K562 (cell line): Measurements from ENCODE around the gene MYMK.

ENCODE experiments used
- NEUROD1 ChIP-seq: fragments of 150-350 bp; IDR thresholded peaks from 2 replicates; pipeline ENCODE4 v1.6.1; 2014; ENCODE audit warnings: borderline replicate concordance, low read length, low read depth; ENCODE audit not compliant: partially characterized antibody
- POLR2A ChIP-seq: fragments of 450-650 bp; conservative IDR thresholded peaks from 2 replicates; pipeline ENCODE4 v1.6.1; 2016
- TAF7 ChIP-seq: fragments of 450-650 bp; IDR thresholded peaks from 2 replicates; pipeline ENCODE4 v1.6.1; 2016; ENCODE audit warnings: missing genetic modification characterization, missing compliant biosample characterization

DNA sequence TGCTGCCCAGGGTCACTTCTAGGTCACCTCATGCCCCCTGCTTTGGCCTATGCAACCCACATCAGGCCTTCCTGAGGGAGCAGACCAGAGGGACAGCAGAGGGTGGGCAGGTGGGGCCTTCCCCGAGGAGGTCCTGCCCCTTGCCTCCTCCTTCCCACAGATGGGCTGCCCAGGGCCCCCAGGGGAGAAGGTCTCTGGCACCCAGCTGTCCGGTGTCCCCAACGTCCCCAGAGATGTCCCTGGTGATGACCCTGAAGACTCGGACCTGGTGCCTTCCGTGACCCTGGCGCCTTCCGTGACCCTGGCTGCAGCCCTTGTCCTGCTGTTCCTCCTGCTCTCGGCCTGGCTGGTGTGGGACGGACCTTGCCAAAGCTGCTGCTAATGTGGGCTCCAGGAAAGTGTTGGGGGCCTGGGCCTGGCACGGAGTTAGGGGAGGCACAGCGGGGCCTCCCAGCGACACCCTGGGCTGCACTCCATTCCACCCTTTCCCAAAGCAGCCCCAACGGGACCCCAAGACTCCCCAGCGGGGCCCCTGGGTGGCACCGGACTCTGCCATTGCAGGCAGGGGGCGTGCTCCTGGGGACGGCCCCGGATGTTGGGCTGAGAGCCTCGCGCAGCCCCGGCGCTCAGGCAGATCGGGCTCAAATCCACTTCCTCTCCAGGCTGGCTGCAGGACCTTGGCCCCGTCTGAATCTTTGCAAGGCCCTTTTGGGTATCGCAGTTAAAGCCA lies 39.1 kb downstream of the MYMK start:
- TF ChIP-seq TAF7 (tag) (no peak), NEUROD1 (no peak), POLR2A (no peak)
